Karpas-422 (cell line): ENCODE measurements around the gene RFESD. TPM values are rescaled to one million over a fixed set of nuclear protein-coding genes. Genes with fewer than 3 reads are reported as not detected.
A peak's percentile ranks its signal among the peaks of the same experiment; 100 is the strongest.

Source experiments
- DNase-seq: peaks from one replicate; pipeline ENCODE4 v3.0.0-alpha.2; 2015
- H2AFZ ChIP-seq: fragments of 200-600 bp; sonication (generic); 2 replicates; pipeline ENCODE4 v1.6.1; 2014; ENCODE audit warnings: antibody characterized with exemption, low read length, mixed read lengths
- H3K27ac ChIP-seq: fragments of 200-600 bp; sonication (generic); 2 replicates; pipeline ENCODE4 v1.5.1; 2014; ENCODE audit warnings: mild to moderate bottlenecking, low read length, moderate library complexity
- H3K27me3 ChIP-seq: fragments of 200-600 bp; sonication (generic); 2 replicates; pipeline ENCODE4 v1.6.1; 2014; ENCODE audit warnings: low read length, mixed read lengths
- H3K36me3 ChIP-seq: fragments of 200-600 bp; sonication (generic); 2 replicates; pipeline ENCODE4 v1.6.1; 2014; ENCODE audit warnings: low read length, mixed read lengths; ENCODE audit not compliant: insufficient read depth
- H3K4me1 ChIP-seq: fragments of 200-600 bp; sonication (generic); 2 replicates; pipeline ENCODE4 v1.6.1; 2014; ENCODE audit warnings: mild to moderate bottlenecking, low read length, mixed read lengths
- H3K4me2 ChIP-seq: fragments of 200-600 bp; sonication (generic); 2 replicates; pipeline ENCODE4 v1.6.1; 2014; ENCODE audit warnings: low read length, low read depth, mild to moderate bottlenecking; ENCODE audit not compliant: poor library complexity, severe bottlenecking
- H3K4me3 ChIP-seq: fragments of 200-600 bp; sonication (generic); 2 replicates; pipeline ENCODE4 v1.5.1; 2014; ENCODE audit warnings: mild to moderate bottlenecking, antibody characterized with exemption, low read length, mixed read lengths
- H3K79me2 ChIP-seq: fragments of 200-600 bp; sonication (generic); 2 replicates; pipeline ENCODE4 v1.6.1; 2014; ENCODE audit warnings: mild to moderate bottlenecking, low read length, mixed read lengths
- H3K9ac ChIP-seq: fragments of 200-600 bp; sonication (generic); 2 replicates; pipeline ENCODE4 v1.6.0; 2014; ENCODE audit warnings: low read length
- H3K9me2 ChIP-seq: fragments of 200-600 bp; sonication (generic), shearing (Covaris generic); replicated peaks from 2 replicates; pipeline ENCODE4 v1.6.0; 2014; ENCODE audit warnings: mild to moderate bottlenecking, low read length, moderate library complexity; ENCODE audit not compliant: insufficient read depth
- H3K9me3 ChIP-seq: fragments of 300-700, 200-600 bp; sonication (generic); 2 replicates; pipeline ENCODE4 v1.6.1; 2014; ENCODE audit warnings: low read length, mixed read lengths
- H4K20me1 ChIP-seq: fragments of 200-600 bp; sonication (generic); 2 replicates; pipeline ENCODE4 v1.6.1; 2014; ENCODE audit warnings: mild to moderate bottlenecking, antibody characterized with exemption, low read length, low read depth; ENCODE audit not compliant: insufficient read depth
- total RNA-seq: library from RNA; depleted of rRNA; stranded (reverse); fragments of >200 nt; shearing (Covaris generic); gene quantifications from 2 replicates; pipeline ENCODE4 v1.2.3, GENCODE V29; 2014; ENCODE audit warnings: low replicate concordance

RFESD gene
- total RNA-seq, 1 experiment from 2014 or later: 6.8 TPM

GRCh38 chr5:95660060-95660459 lies 13.5 kb downstream of the RFESD start:
- Histone ChIP-seq H4K20me1 (no peaks in the 10 kb centered on the region), H3K4me3 (no peak overlapping the region), H3K27ac (no peak overlapping the region), H3K27me3 (no peaks in the 10 kb centered on the region), H3K9ac (no peak overlapping the region), H2AFZ (no peak overlapping the region), H3K9me2 (no peaks in the 10 kb centered on the region), H3K9me3 (no peaks in the 10 kb centered on the region), H3K4me2 (no peak overlapping the region), H3K79me2 (no peaks in the 10 kb centered on the region), H3K36me3 (no peaks in the 10 kb centered on the region), H3K4me1 (peaks cover 13% of the 10 kb centered on the region)
- DNase-seq: no peak

GRCh38 chr5:95662946-95663345 lies 16.4 kb downstream of the RFESD start:
- Histone ChIP-seq H3K4me1 (no peaks in the 10 kb centered on the region; the same call in 1 of the 2 replicates), H3K27me3 (no peaks in the 10 kb centered on the region), H3K36me3 (no peaks in the 10 kb centered on the region), H3K9me3 (no peaks in the 10 kb centered on the region), H3K4me2 (no peak overlapping the region), H3K27ac (no peak overlapping the region), H2AFZ (no peak overlapping the region), H4K20me1 (no peaks in the 10 kb centered on the region), H3K9ac (no peak overlapping the region), H3K9me2 (no peaks in the 10 kb centered on the region), H3K79me2 (no peaks in the 10 kb centered on the region), H3K4me3 (no peak overlapping the region)
- no peak for DNase-seq

GRCh38 chr5:95664204-95664786 lies 17.7 kb downstream of the RFESD start:
- Histone ChIP-seq H3K9ac (no peak overlapping the region), H4K20me1 (no peaks in the 10 kb centered on the region), H3K4me1 (no peaks in the 10 kb centered on the region), H3K4me3 (no peak overlapping the region), H3K27me3 (no peaks in the 10 kb centered on the region), H2AFZ (no peak overlapping the region), H3K4me2 (no peak overlapping the region), H3K36me3 (no peaks in the 10 kb centered on the region), H3K27ac (no peak overlapping the region), H3K9me3 (no peaks in the 10 kb centered on the region), H3K9me2 (no peaks in the 10 kb centered on the region), H3K79me2 (no peaks in the 10 kb centered on the region)
- DNase-seq: peak; percentile 63

- DNase-seq: no peak
- no peaks in the 10 kb centered on the region for H3K4me1 ChIP-seq
- H2AFZ ChIP-seq: no peak overlapping the region
- H3K9me2 ChIP-seq: no peaks in the 10 kb centered on the region
- H3K9ac ChIP-seq: no peak overlapping the region
- no peaks in the 10 kb centered on the region for H3K79me2 ChIP-seq
- no peaks in the 10 kb centered on the region for H3K9me3 ChIP-seq
- no peak overlapping the region for H3K4me2 ChIP-seq
- no peaks in the 10 kb centered on the region for H3K27me3 ChIP-seq
- no peaks in the 10 kb centered on the region for H4K20me1 ChIP-seq
- no peak overlapping the region for H3K27ac ChIP-seq
- H3K4me3 ChIP-seq: no peak overlapping the region
- H3K36me3 ChIP-seq: no peaks in the 10 kb centered on the region
These were observed 20.6 kb downstream of the RFESD start for GRCh38 chr5:95667061-95667618.

GRCh38 chr5:95667678-95668077 lies 21.1 kb downstream of the RFESD start:
- H2AFZ ChIP-seq: no peak overlapping the region

GRCh38 chr5:95668216-95668615 lies 21.6 kb downstream of the RFESD start:
- Histone ChIP-seq H3K9me2 (no peaks in the 10 kb centered on the region), H3K9me3 (no peaks in the 10 kb centered on the region), H3K9ac (no peak overlapping the region), H3K4me2 (no peak overlapping the region), H4K20me1 (no peaks in the 10 kb centered on the region), H3K36me3 (no peaks in the 10 kb centered on the region), H3K4me3 (no peak overlapping the region), H2AFZ (no peak overlapping the region), H3K27ac (no peak overlapping the region), H3K4me1 (no peaks in the 10 kb centered on the region), H3K27me3 (no peaks in the 10 kb centered on the region), H3K79me2 (no peaks in the 10 kb centered on the region)
- DNase-seq: no peak

More at GRCh38 chr5:95667678-95668077, 21.1 kb downstream of the RFESD start:
- Histone ChIP-seq H4K20me1 (no peaks in the 10 kb centered on the region), H3K4me1 (no peaks in the 10 kb centered on the region), H3K36me3 (no peaks in the 10 kb centered on the region), H3K4me2 (no peak overlapping the region), H3K27me3 (no peaks in the 10 kb centered on the region), H3K27ac (no peak overlapping the region), H3K79me2 (no peaks in the 10 kb centered on the region), H3K4me3 (no peak overlapping the region), H3K9me3 (no peaks in the 10 kb centered on the region), H3K9ac (no peak overlapping the region), H3K9me2 (no peaks in the 10 kb centered on the region)
- DNase-seq: no peak

- Histone ChIP-seq H3K27ac (no peak overlapping the region), H2AFZ (no peak overlapping the region), H3K9ac (no peak overlapping the region), H3K4me3 (no peak overlapping the region), H4K20me1 (no peaks in the 10 kb centered on the region), H3K36me3 (no peaks in the 10 kb centered on the region), H3K4me1 (no peaks in the 10 kb centered on the region), H3K27me3 (no peaks in the 10 kb centered on the region), H3K4me2 (no peak overlapping the region), H3K9me3 (no peaks in the 10 kb centered on the region), H3K79me2 (no peaks in the 10 kb centered on the region), H3K9me2 (no peaks in the 10 kb centered on the region)
- no peak for DNase-seq
These were observed 22.2 kb downstream of the RFESD start for GRCh38 chr5:95668728-95669127.

- Histone ChIP-seq H3K27me3 (no peaks in the 10 kb centered on the region), H3K27ac (no peak overlapping the region), H3K9ac (no peak overlapping the region), H3K9me3 (no peaks in the 10 kb centered on the region), H3K4me1 (no peaks in the 10 kb centered on the region), H3K79me2 (no peaks in the 10 kb centered on the region), H2AFZ (no peak overlapping the region), H3K4me3 (no peak overlapping the region), H3K36me3 (no peaks in the 10 kb centered on the region), H3K4me2 (no peak overlapping the region), H4K20me1 (no peaks in the 10 kb centered on the region), H3K9me2 (no peaks in the 10 kb centered on the region)
- DNase-seq: no peak
These were observed 23.0 kb downstream of the RFESD start for GRCh38 chr5:95669540-95669939.
